Natural killer cell (primary cell): ENCODE measurements around the gene ATP2C2. TPM values are rescaled to one million over a fixed set of nuclear protein-coding genes. Genes with fewer than 3 reads are reported as not detected.
"Not testable (repeated sequence)": the region's sequence is repeated elsewhere in the genome, so short reads cannot be mapped to it uniquely, and the experiment has no call there.

Source experiments
- ATAC-seq, 3 donors: fragments of 150-1000 bp in 2 of 3; fragments of 200-7000 bp in 1 of 3; cut with Tn5 transposase; 1 replicate in 1 of 3; 2 replicates in 2 of 3; pipeline ENCODE4 v1.10.0; 2021; ENCODE audit warnings: mild to moderate bottlenecking in 2 of 3, moderate library complexity in 2 of 3
- DNase-seq, 2 donors: peaks; one replicate each; pipeline versions ENCODE4 v3.0.0 to v3.0.0-alpha.2; 2013 to 2021; ENCODE audit warnings: mixed read lengths in 1 of 2
- H3K27ac ChIP-seq: one replicate; pipeline ENCODE4 v1.5.1; 2013; ENCODE audit warnings: mild to moderate bottlenecking, low read length
- H3K27me3 ChIP-seq: one replicate; pipeline ENCODE4 v1.6.1; 2013; ENCODE audit warnings: low read length; ENCODE audit not compliant: control insufficient read depth, insufficient read depth
- H3K36me3 ChIP-seq: one replicate; pipeline ENCODE4 v1.6.1; 2013; ENCODE audit warnings: low read length; ENCODE audit not compliant: control insufficient read depth, insufficient read depth
- H3K4me1 ChIP-seq: one replicate; pipeline ENCODE4 v1.6.1; 2013; ENCODE audit warnings: low read length; ENCODE audit not compliant: control insufficient read depth, insufficient read depth
- H3K4me3 ChIP-seq: one replicate; pipeline ENCODE4 v1.5.1; 2013; ENCODE audit warnings: low read length
- H3K9me3 ChIP-seq: one replicate; pipeline ENCODE4 v1.6.1; 2013; ENCODE audit warnings: low read length; ENCODE audit not compliant: control insufficient read depth, insufficient read depth
- H3K27ac Mint-ChIP-seq, 2 donors: one replicate each; pipeline ENCODE4 v1.8.0; 2022; ENCODE audit warnings: mild to moderate bottlenecking in 2 of 2, mixed read lengths in 2 of 2, moderate library complexity in 1 of 2
- H3K27me3 Mint-ChIP-seq, 2 donors: one replicate each; pipeline ENCODE4 v1.8.0; 2022; ENCODE audit warnings: low read depth in 2 of 2, mixed read lengths in 2 of 2
- H3K36me3 Mint-ChIP-seq: one replicate; pipeline ENCODE4 v1.8.0; 2022; ENCODE audit warnings: mixed read lengths
- H3K4me1 Mint-ChIP-seq, 2 donors: one replicate each; pipeline ENCODE4 v1.8.0; 2022; ENCODE audit warnings: mixed read lengths in 2 of 2
- H3K4me3 Mint-ChIP-seq: one replicate; pipeline ENCODE4 v1.8.0; 2022; ENCODE audit warnings: mild to moderate bottlenecking, moderate library complexity, mixed read lengths
- H3K9me3 Mint-ChIP-seq, 2 donors: one replicate each; pipeline ENCODE4 v1.8.0; 2022; ENCODE audit warnings: mixed read lengths in 2 of 2
- WGBS: methylation state at CpG from one replicate; pipeline ENCODE4 v1.1.7; 2013; ENCODE audit warnings: missing lambda C conversion rate; ENCODE audit not compliant: insufficient coverage; 5-methylcytosine and 5-hydroxymethylcytosine counted together
- intact Hi-C: fragments of 100-400 bp; cut with micrococcal nuclease; formaldehyde crosslinking; loops from one replicate; pipeline ENCODE4 v1.14.2; 2022
- total RNA-seq, 4 donors: library from RNA; stranded (reverse); fragments of 120-200 nt in 1 of 4; gene quantifications; one replicate each; pipeline versions ENCODE4 v1.2.3 to v1.2.4, GENCODE V29; 2013 to 2022
- TF ChIP-seq, protein P1 (sequence below): fragments of 200-600 bp; IDR thresholded peaks from one replicate; pipeline ENCODE4 v1.8.0; 2022; ENCODE audit warnings: antibody characterized with exemption

The ATP2C2 gene
- total RNA-seq, 3 donors from 2014 or later (not counting 1 experiment from before 2014, with no cell fraction given), result not detected

DNA sequence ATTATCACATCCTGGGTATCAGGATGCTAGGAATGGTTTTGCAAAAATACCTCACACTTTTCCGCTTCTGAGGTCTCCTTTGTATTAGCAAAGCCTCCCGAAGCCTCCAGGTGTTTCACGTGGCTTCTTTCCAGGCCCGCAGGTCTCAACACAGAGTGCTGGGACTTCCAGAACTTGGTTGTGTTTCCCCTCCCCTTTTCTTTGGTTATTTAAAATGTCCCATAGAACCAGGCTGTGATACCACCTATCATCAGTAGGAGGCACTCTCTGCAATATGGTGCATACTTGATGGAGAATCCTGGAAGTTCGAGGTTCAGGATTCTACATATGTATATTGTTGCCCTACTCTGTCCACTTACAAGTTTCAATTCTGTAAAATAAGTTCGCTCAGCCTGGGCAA lies 28.8 kb downstream of the ATP2C2 start:
- no peak overlapping the region for H3K4me3 ChIP-seq
- H3K27me3 ChIP-seq, result no peaks in the 10 kb centered on the region
- intact Hi-C loops, result no loop called here
- WGBS, result 90% methylated on average over 6 of the region's 6 CpGs
- Mint-ChIP-seq H3K27me3 (peaks cover 14 to 26% of the 10 kb centered on the region in 2 donors), H3K36me3 (no peaks in the 10 kb centered on the region), H3K9me3 (no peaks in the 10 kb centered on the region), H3K27ac (no peak overlapping the region), H3K4me1 (no peaks in the 10 kb centered on the region), H3K4me3 (no peak overlapping the region)
- TF ChIP-seq, protein P1, sequence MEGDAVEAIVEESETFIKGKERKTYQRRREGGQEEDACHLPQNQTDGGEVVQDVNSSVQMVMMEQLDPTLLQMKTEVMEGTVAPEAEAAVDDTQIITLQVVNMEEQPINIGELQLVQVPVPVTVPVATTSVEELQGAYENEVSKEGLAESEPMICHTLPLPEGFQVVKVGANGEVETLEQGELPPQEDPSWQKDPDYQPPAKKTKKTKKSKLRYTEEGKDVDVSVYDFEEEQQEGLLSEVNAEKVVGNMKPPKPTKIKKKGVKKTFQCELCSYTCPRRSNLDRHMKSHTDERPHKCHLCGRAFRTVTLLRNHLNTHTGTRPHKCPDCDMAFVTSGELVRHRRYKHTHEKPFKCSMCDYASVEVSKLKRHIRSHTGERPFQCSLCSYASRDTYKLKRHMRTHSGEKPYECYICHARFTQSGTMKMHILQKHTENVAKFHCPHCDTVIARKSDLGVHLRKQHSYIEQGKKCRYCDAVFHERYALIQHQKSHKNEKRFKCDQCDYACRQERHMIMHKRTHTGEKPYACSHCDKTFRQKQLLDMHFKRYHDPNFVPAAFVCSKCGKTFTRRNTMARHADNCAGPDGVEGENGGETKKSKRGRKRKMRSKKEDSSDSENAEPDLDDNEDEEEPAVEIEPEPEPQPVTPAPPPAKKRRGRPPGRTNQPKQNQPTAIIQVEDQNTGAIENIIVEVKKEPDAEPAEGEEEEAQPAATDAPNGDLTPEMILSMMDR, result no peak
- no peak overlapping the region for H3K27ac ChIP-seq
- no peaks in the 10 kb centered on the region for H3K36me3 ChIP-seq
- no peak for DNase-seq
- H3K4me1 ChIP-seq, result no peaks in the 10 kb centered on the region
- no peaks in the 10 kb centered on the region for H3K9me3 ChIP-seq
- ATAC-seq, result no peak

DNA sequence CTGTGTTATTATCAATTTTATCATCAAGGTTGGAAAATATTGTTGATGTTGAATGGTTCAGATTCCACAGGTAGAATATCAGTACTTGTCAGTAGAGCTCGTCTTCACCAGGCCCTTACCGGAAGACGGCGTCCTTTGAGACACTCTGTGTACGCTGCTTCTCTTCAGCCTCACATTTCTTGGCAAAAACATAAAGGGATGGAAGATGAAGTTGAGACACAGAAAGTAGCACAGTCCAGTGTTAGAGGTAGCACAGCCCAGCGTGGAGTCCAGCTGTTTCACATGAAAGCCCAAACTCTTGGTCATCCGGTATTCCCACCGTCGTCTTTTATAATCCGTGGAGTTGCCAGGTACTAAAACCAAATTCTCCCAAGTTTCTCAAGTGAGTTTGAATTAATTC lies 30.4 kb downstream of the ATP2C2 start:
- DNase-seq (no peak), ATAC-seq (no peak)
- H3K4me3 ChIP-seq, result no peak overlapping the region
- Mint-ChIP-seq H3K27me3 (peaks cover 25 to 31% of the 10 kb centered on the region in 2 donors), H3K36me3 (no peaks in the 10 kb centered on the region), H3K4me3 (no peak overlapping the region), H3K27ac (no peak overlapping the region), H3K4me1 (no peaks in the 10 kb centered on the region), H3K9me3 (no peaks in the 10 kb centered on the region)
- intact Hi-C loops, result no loop called here
- TF ChIP-seq, protein P1, result no peak
- H3K4me1 ChIP-seq, result no peaks in the 10 kb centered on the region
- H3K36me3 ChIP-seq, result no peaks in the 10 kb centered on the region
- H3K9me3 ChIP-seq, result no peaks in the 10 kb centered on the region
- H3K27ac ChIP-seq, result no peak overlapping the region
- WGBS, result 82% methylated on average over 10 of the region's 10 CpGs
- no peaks in the 10 kb centered on the region for H3K27me3 ChIP-seq

GRCh38 chr16:84399912-84400311 lies 31.6 kb downstream of the ATP2C2 start:
- intact Hi-C loops, H3K4me1 ChIP-seq, ATAC-seq, H3K36me3 ChIP-seq, H3K36me3 Mint-ChIP-seq, H3K4me1 Mint-ChIP-seq, H3K4me3 ChIP-seq, H3K9me3 Mint-ChIP-seq, H3K27ac ChIP-seq, H3K4me3 Mint-ChIP-seq, H3K27me3 ChIP-seq, H3K9me3 ChIP-seq, DNase-seq, H3K27ac Mint-ChIP-seq: not testable (repeated sequence)
- 100% methylated on average over 2 of the region's 2 CpGs for WGBS
- H3K27me3 Mint-ChIP-seq, result peaks cover 24 to 25% of the 10 kb centered on the region in 2 donors

DNA sequence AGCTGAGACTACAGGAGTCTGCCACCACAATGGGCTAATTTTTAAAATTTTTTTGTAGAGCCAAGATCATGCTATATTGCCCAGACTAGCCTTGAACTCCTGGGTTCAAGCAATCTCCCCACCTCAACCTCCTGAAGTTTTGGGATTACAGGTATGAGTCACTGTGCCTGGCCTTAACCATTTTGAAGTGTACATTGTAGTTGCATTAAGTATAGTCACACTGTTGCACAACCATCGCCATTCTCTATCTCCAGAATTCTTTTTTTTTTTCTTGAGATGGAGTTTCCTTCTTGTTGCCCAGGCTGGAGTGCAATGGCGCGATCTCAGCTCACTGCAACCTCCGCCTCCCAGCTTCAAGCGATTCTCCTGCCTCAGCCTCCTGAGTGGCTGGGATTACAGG lies 35.1 kb downstream of the ATP2C2 start:
- H3K27ac Mint-ChIP-seq, H3K4me3 ChIP-seq, ATAC-seq, intact Hi-C loops, H3K4me1 Mint-ChIP-seq, H3K9me3 Mint-ChIP-seq, H3K4me1 ChIP-seq, H3K36me3 Mint-ChIP-seq, H3K27me3 ChIP-seq, H3K4me3 Mint-ChIP-seq, H3K36me3 ChIP-seq, H3K9me3 ChIP-seq, H3K27ac ChIP-seq, DNase-seq: not testable (repeated sequence)
- 98% methylated on average over 4 of the region's 5 CpGs for WGBS
- peaks cover 24 to 25% of the 10 kb centered on the region in 2 donors for H3K27me3 Mint-ChIP-seq

DNA sequence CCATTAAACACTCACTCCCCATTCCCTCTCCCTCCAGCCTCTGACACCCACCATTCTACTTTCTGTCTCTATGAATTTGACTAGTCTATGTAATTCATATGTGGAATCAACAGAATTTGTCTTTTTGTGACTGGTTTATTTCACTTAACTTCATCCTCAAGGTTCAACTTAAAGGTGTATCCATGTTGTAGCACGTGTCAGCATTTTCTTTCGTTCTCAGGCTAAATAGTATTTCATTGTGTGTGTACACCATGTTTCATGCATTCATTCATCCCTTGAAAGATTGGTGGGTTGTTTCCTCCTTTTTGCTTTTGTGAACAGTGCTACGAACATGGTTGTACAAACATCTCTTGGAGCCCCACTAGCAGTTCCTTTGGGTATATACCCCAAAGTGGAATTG lies 36.0 kb downstream of the ATP2C2 start:
- TF ChIP-seq, protein P1, result no peak
- intact Hi-C loops, result no loop called here
- DNase-seq (no peak), ATAC-seq (no peak)
- Histone ChIP-seq H3K4me1 (no peaks in the 10 kb centered on the region), H3K4me3 (no peak overlapping the region), H3K36me3 (no peaks in the 10 kb centered on the region), H3K27ac (no peak overlapping the region), H3K9me3 (no peaks in the 10 kb centered on the region), H3K27me3 (peaks cover 2% of the 10 kb centered on the region)
- Mint-ChIP-seq H3K27ac (no peak overlapping the region), H3K36me3 (no peaks in the 10 kb centered on the region), H3K9me3 (no peaks in the 10 kb centered on the region), H3K4me3 (no peak overlapping the region), H3K27me3 (peaks cover 25 to 26% of the 10 kb centered on the region in 2 donors), H3K4me1 (no peaks in the 10 kb centered on the region)
- WGBS, result 89% methylated on average over 1 of the region's 3 CpGs
